Embryonic facial prominence (tissue), 1 donor: ENCODE results near the gene MSANTD1.
A peak's percentile ranks its signal among the peaks of the same experiment; 100 is the strongest.

Experiments used
- DNase-seq: peaks from one replicate; pipeline ENCODE4 v3.0.0-alpha.2; 2016; ENCODE audit errors: extremely low spot score

The MSANTD1 gene

GRCh38 chr4:3233391-3234071 lies 15.4 kb upstream of the MSANTD1 start:
- DNase-seq: no peak

GRCh38 chr4:3234171-3235029 lies 14.6 kb upstream of the MSANTD1 start:
- no peak for DNase-seq

GRCh38 chr4:3235030-3235345 lies 14.0 kb upstream of the MSANTD1 start:
- DNase-seq: no peak

- no peak for DNase-seq
These were observed 13.4 kb upstream of the MSANTD1 start for GRCh38 chr4:3235581-3235980.

- DNase-seq: no peak
These were observed 12.6 kb upstream of the MSANTD1 start for GRCh38 chr4:3236326-3236878.

GRCh38 chr4:3237266-3237665 lies 11.7 kb upstream of the MSANTD1 start:
- no peak for DNase-seq

GRCh38 chr4:3237712-3238560 lies 11.0 kb upstream of the MSANTD1 start:
- no peak for DNase-seq

GRCh38 chr4:3238721-3239120 lies 10.2 kb upstream of the MSANTD1 start:
- no peak for DNase-seq

GRCh38 chr4:3239303-3239702 lies 9.7 kb upstream of the MSANTD1 start:
- DNase-seq: no peak

GRCh38 chr4:3239998-3240920 lies 8.7 kb upstream of the MSANTD1 start:
- DNase-seq: no peak

- no peak for DNase-seq
These were observed 7.9 kb upstream of the MSANTD1 start for GRCh38 chr4:3240936-3241522.

- DNase-seq: peak; percentile 64
These were observed 6.9 kb upstream of the MSANTD1 start for GRCh38 chr4:3241898-3242524.

GRCh38 chr4:3243136-3243780 lies 5.7 kb upstream of the MSANTD1 start:
- no peak for DNase-seq

- DNase-seq: no peak
These were observed 5.0 kb upstream of the MSANTD1 start for GRCh38 chr4:3244002-3244401.

GRCh38 chr4:3244747-3245146 lies 4.2 kb upstream of the MSANTD1 start:
- no peak for DNase-seq

GRCh38 chr4:3245676-3246075 lies 3.3 kb upstream of the MSANTD1 start:
- DNase-seq: no peak

- DNase-seq: no peak
These were observed 2.2 kb upstream of the MSANTD1 start for GRCh38 chr4:3246458-3247398.

GRCh38 chr4:3247399-3248177 lies 1.4 kb upstream of the MSANTD1 start:
- DNase-seq: no peak
